ENCODE measurements around the gene POLR1H. TPM values are rescaled to one million over a fixed set of nuclear protein-coding genes. Genes with fewer than 3 reads are reported as not detected.

POLR1H gene
- total and polyA plus RNA-seq, 2 experiments from 2014 or later = 28.1 to 93.6 TPM

- TF ChIP-seq POLR2AphosphoS5 (IDR thresholded peaks at IDR 0.05; ENCODE audit: low read depth) (no peak), ZNF114 (CRISPR knock-in tag; IDR thresholded peaks at IDR 0.05) (no peak), CTCF (conservative IDR thresholded peaks at IDR 0.05; ENCODE audit: low read depth in 2 of 2) (no peak), EZH2phosphoT487 (IDR thresholded peaks at IDR 0.05; ENCODE audit: unreplicated experiment) (no peak), CREB1 (CRISPR knock-in tag; IDR thresholded peaks at IDR 0.05; ENCODE audit: low read depth) (no peak), JUNB (IDR thresholded peaks at IDR 0.05; ENCODE audit: unreplicated experiment) (no peak), ZNF331 (CRISPR knock-in tag; IDR thresholded peaks at IDR 0.05; ENCODE audit: low read depth) (no peak), STAT1 (IDR thresholded peaks at IDR 0.05; ENCODE audit: unreplicated experiment) (no peak), EZH2 (IDR thresholded peaks at IDR 0.05; ENCODE audit: low read depth, unreplicated experiment) (no peak)
- TF ChIP-seq, protein P1, sequence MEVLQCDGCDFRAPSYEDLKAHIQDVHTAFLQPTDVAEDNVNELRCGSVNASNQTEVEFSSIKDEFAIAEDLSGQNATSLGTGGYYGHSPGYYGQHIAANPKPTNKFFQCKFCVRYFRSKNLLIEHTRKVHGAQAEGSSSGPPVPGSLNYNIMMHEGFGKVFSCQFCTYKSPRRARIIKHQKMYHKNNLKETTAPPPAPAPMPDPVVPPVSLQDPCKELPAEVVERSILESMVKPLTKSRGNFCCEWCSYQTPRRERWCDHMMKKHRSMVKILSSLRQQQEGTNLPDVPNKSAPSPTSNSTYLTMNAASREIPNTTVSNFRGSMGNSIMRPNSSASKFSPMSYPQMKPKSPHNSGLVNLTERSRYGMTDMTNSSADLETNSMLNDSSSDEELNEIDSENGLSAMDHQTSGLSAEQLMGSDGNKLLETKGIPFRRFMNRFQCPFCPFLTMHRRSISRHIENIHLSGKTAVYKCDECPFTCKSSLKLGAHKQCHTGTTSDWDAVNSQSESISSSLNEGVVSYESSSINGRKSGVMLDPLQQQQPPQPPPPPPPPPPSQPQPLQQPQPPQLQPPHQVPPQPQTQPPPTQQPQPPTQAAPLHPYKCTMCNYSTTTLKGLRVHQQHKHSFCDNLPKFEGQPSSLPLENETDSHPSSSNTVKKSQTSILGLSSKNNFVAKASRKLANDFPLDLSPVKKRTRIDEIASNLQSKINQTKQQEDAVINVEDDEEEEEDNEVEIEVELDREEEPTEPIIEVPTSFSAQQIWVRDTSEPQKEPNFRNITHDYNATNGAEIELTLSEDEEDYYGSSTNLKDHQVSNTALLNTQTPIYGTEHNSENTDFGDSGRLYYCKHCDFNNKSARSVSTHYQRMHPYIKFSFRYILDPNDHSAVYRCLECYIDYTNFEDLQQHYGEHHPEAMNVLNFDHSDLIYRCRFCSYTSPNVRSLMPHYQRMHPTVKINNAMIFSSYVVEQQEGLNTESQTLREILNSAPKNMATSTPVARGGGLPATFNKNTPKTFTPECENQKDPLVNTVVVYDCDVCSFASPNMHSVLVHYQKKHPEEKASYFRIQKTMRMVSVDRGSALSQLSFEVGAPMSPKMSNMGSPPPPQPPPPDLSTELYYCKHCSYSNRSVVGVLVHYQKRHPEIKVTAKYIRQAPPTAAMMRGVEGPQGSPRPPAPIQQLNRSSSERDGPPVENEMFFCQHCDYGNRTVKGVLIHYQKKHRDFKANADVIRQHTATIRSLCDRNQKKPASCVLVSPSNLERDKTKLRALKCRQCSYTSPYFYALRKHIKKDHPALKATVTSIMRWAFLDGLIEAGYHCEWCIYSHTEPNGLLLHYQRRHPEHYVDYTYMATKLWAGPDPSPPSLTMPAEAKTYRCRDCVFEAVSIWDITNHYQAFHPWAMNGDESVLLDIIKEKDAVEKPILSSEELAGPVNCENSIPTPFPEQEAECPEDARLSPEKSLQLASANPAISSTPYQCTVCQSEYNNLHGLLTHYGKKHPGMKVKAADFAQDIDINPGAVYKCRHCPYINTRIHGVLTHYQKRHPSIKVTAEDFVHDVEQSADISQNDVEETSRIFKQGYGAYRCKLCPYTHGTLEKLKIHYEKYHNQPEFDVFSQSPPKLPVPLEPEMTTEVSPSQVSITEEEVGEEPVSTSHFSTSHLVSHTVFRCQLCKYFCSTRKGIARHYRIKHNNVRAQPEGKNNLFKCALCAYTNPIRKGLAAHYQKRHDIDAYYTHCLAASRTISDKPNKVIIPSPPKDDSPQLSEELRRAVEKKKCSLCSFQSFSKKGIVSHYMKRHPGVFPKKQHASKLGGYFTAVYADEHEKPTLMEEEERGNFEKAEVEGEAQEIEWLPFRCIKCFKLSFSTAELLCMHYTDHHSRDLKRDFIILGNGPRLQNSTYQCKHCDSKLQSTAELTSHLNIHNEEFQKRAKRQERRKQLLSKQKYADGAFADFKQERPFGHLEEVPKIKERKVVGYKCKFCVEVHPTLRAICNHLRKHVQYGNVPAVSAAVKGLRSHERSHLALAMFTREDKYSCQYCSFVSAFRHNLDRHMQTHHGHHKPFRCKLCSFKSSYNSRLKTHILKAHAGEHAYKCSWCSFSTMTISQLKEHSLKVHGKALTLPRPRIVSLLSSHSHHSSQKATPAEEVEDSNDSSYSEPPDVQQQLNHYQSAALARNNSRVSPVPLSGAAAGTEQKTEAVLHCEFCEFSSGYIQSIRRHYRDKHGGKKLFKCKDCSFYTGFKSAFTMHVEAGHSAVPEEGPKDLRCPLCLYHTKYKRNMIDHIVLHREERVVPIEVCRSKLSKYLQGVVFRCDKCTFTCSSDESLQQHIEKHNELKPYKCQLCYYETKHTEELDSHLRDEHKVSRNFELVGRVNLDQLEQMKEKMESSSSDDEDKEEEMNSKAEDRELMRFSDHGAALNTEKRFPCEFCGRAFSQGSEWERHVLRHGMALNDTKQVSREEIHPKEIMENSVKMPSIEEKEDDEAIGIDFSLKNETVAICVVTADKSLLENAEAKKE (CRISPR knock-in tag; IDR thresholded peaks at IDR 0.05) = no peak
- TF ChIP-seq, protein P2, sequence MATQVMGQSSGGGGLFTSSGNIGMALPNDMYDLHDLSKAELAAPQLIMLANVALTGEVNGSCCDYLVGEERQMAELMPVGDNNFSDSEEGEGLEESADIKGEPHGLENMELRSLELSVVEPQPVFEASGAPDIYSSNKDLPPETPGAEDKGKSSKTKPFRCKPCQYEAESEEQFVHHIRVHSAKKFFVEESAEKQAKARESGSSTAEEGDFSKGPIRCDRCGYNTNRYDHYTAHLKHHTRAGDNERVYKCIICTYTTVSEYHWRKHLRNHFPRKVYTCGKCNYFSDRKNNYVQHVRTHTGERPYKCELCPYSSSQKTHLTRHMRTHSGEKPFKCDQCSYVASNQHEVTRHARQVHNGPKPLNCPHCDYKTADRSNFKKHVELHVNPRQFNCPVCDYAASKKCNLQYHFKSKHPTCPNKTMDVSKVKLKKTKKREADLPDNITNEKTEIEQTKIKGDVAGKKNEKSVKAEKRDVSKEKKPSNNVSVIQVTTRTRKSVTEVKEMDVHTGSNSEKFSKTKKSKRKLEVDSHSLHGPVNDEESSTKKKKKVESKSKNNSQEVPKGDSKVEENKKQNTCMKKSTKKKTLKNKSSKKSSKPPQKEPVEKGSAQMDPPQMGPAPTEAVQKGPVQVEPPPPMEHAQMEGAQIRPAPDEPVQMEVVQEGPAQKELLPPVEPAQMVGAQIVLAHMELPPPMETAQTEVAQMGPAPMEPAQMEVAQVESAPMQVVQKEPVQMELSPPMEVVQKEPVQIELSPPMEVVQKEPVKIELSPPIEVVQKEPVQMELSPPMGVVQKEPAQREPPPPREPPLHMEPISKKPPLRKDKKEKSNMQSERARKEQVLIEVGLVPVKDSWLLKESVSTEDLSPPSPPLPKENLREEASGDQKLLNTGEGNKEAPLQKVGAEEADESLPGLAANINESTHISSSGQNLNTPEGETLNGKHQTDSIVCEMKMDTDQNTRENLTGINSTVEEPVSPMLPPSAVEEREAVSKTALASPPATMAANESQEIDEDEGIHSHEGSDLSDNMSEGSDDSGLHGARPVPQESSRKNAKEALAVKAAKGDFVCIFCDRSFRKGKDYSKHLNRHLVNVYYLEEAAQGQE (IDR thresholded peaks at IDR 0.05; ENCODE audit: unreplicated experiment) = no peak
- TF ChIP-seq, protein P3, sequence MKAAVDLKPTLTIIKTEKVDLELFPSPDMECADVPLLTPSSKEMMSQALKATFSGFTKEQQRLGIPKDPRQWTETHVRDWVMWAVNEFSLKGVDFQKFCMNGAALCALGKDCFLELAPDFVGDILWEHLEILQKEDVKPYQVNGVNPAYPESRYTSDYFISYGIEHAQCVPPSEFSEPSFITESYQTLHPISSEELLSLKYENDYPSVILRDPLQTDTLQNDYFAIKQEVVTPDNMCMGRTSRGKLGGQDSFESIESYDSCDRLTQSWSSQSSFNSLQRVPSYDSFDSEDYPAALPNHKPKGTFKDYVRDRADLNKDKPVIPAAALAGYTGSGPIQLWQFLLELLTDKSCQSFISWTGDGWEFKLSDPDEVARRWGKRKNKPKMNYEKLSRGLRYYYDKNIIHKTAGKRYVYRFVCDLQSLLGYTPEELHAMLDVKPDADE (IDR thresholded peaks at IDR 0.05) = no peak
- H3K4me3 Mint-ChIP-seq = no peak overlapping the region
- peaks cover 56% of the 10 kb centered on the region for H3K27me3 ChIP-seq (ENCODE audit: insufficient read depth)
- no peaks in the 10 kb centered on the region for H3K4me1 ChIP-seq (ENCODE audit: insufficient read depth)
- no peak overlapping the region for H3K4me2 ChIP-seq
- no peaks in the 10 kb centered on the region for H3F3A ChIP-seq (replicated peaks; ENCODE audit: low read depth)
- no peaks in the 10 kb centered on the region for H3K36me3 ChIP-seq (ENCODE audit: insufficient read depth)
- no peak overlapping the region for H3K4me3 ChIP-seq
- DNase-seq (ENCODE audit: low spot score) = no peak
- H4K20me1 ChIP-seq (replicated peaks; ENCODE audit: insufficient read depth) = no peaks in the 10 kb centered on the region
- no peaks in the 10 kb centered on the region for H3K4me1 Mint-ChIP-seq
- H3K36me3 Mint-ChIP-seq (ENCODE audit: low read depth) = no peaks in the 10 kb centered on the region
- H3K27ac ChIP-seq (ENCODE audit: low read depth) = no peak overlapping the region
- no peak for ATAC-seq
- no peaks in the 10 kb centered on the region for H3K79me2 ChIP-seq (replicated peaks; ENCODE audit: insufficient read depth)
- no peak overlapping the region for H3K27ac Mint-ChIP-seq
- H3K27me3 Mint-ChIP-seq (ENCODE audit: insufficient read depth, low read depth, poor library complexity) = peaks cover 13% of the 10 kb centered on the region
- no peaks in the 10 kb centered on the region for H3K9me3 Mint-ChIP-seq
- no peak overlapping the region for H2AFZ ChIP-seq
- no peaks in the 10 kb centered on the region for H3K9me2 ChIP-seq (ENCODE audit: insufficient read depth)
These were observed 51.4 kb downstream of the POLR1H start for GRCh38 chr6:30112402-30112994.

All from GM23338 (cell line).